Neutrophil (primary cell): ENCODE data around the gene SAMD5.

Source experiments
- H3K27ac ChIP-seq: fragments of 200-600 bp; sonication (generic); 2 replicates; pipeline ENCODE4 v1.5.1; 2016; ENCODE audit warnings: mild to moderate bottlenecking, moderate library complexity
- H3K27me3 ChIP-seq: fragments of 200-600 bp; sonication (generic); 2 replicates; pipeline ENCODE4 v1.6.0; 2016; ENCODE audit warnings: mild to moderate bottlenecking
- H3K36me3 ChIP-seq: fragments of 200-600 bp; sonication (generic); 2 replicates; pipeline ENCODE4 v1.5.1; 2017
- H3K4me1 ChIP-seq, 2 experiments: fragments of 200-600 bp in 1 of 2; sonication (generic) in 1 of 2; 1 replicate in 1 of 2; 2 replicates in 1 of 2; pipeline versions ENCODE4 v1.5.1 to v1.6.1; 2013 to 2016; ENCODE audit warnings: low read depth in 1 of 2, low read length in 1 of 2, mild to moderate bottlenecking in 1 of 2, moderate library complexity in 1 of 2; ENCODE audit not compliant: control insufficient read depth in 1 of 2, insufficient read depth in 1 of 2
- H3K4me3 ChIP-seq, 2 experiments: fragments of 200-600 bp in 1 of 2; sonication (generic) in 1 of 2; 1 replicate in 1 of 2; 2 replicates in 1 of 2; pipeline ENCODE4 v1.5.1; 2013 to 2016; ENCODE audit warnings: low read depth in 1 of 2, low read length in 1 of 2, mild to moderate bottlenecking in 1 of 2, moderate library complexity in 1 of 2
- H3K9me3 ChIP-seq: fragments of 200-600 bp; sonication (generic); 2 replicates; pipeline ENCODE4 v1.5.1; 2016
- CTCF ChIP-seq: fragments of 200-600 bp; sonication (generic); IDR thresholded peaks from 2 replicates; pipeline ENCODE4 v1.5.1; 2016; ENCODE audit warnings: antibody characterized with exemption

SAMD5 gene

GRCh38 chr6:147528511-147529145 is 20.1 kb downstream of the SAMD5 start:
- Histone ChIP-seq H3K9me3 (no peaks in the 10 kb centered on the region), H3K4me1 (no peaks in the 10 kb centered on the region), H3K4me3 (no peak overlapping the region), H3K27ac (no peak overlapping the region), H3K27me3 (peaks cover 99% of the 10 kb centered on the region), H3K36me3 (no peaks in the 10 kb centered on the region)
- no peak for TF ChIP-seq CTCF

GRCh38 chr6:147530132-147531060 is 21.9 kb downstream of the SAMD5 start:
- Histone ChIP-seq H3K27ac (no peak overlapping the region), H3K4me1 (no peaks in the 10 kb centered on the region), H3K36me3 (no peaks in the 10 kb centered on the region), H3K27me3 (peaks cover 96% of the 10 kb centered on the region), H3K4me3 (no peak overlapping the region), H3K9me3 (no peaks in the 10 kb centered on the region)
- no peak for TF ChIP-seq CTCF

DNA sequence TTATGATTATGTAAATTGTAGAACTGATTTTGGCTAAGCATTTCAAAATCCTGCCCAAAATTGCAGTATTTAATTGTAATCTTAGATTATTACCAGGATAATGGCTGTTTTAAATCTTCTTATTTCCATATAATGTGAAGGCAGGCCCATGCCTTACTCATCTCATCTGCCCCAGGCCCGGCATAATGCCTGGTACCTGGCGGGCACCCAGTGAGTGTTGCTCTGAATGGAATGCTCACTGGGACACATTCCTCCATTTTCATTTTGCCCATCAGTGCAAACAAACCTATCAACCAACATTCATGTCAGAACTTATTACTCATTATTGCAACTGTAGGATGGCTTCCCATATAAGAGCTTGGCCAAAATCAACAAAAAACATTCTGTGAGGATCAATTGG is 22.8 kb downstream of the SAMD5 start:
- H3K36me3 ChIP-seq: no peaks in the 10 kb centered on the region
- H3K27me3 ChIP-seq: peaks cover 91% of the 10 kb centered on the region
- TF ChIP-seq CTCF: no peak
- H3K9me3 ChIP-seq: no peaks in the 10 kb centered on the region
- no peak overlapping the region for H3K27ac ChIP-seq
- no peak overlapping the region for H3K4me3 ChIP-seq
- H3K4me1 ChIP-seq: no peaks in the 10 kb centered on the region

DNA sequence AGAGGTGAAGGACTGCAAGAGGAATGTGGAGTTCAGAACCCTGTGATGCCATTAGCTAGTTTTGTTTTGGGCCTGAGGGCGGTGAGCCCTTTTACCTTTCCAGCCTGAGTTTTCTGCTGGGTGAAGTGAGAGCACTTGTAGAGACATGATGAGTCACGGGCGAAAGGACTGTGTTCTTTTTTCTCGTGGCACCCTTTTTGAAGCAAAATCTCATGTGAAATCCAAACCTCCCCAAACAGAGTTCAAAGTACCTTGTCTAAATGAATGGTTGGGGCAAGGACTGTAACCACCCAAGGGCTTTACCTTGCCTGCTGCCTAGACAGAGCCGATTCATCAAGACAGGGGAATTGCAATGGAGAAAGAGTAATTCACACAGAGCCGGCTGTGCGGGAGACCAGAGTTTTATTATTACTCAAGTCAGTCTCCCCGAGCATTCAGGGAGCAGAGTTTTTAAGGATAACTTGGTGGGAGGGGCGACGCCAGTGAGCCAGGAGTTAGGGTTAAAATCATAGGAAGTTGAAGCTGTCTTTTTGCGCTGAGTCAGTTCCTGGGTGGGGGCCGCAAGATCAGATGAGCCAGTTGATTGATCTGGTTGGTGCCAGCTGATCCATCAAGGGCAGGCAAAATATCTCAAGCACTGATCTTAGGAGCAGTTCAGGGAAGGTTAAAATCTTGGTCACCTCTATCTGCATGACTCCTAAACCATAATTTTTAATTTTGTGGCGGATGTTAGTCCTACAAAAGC is 25.8 kb downstream of the SAMD5 start:
- Histone ChIP-seq H3K27ac (no peak overlapping the region), H3K4me1 (no peaks in the 10 kb centered on the region), H3K27me3 (peaks cover 86% of the 10 kb centered on the region), H3K36me3 (no peaks in the 10 kb centered on the region), H3K9me3 (no peaks in the 10 kb centered on the region), H3K4me3 (no peak overlapping the region)
- no peak for TF ChIP-seq CTCF

GRCh38 chr6:147538821-147539220 is 30.3 kb downstream of the SAMD5 start:
- Histone ChIP-seq H3K4me1 (no peaks in the 10 kb centered on the region), H3K9me3 (no peaks in the 10 kb centered on the region), H3K27me3 (peaks cover 58% of the 10 kb centered on the region), H3K36me3 (no peaks in the 10 kb centered on the region), H3K27ac (no peak overlapping the region), H3K4me3 (no peak overlapping the region)
- no peak for TF ChIP-seq CTCF
